Neural cell (in vitro differentiated cells): Measurements from ENCODE around the gene FBRSL1.

Experiments used
- CTCF ChIP-seq: fragments of 450-650 bp; IDR thresholded peaks from 2 replicates; pipeline ENCODE4 v1.5.1; 2014; ENCODE audit warnings: antibody characterized with exemption, mild to moderate bottlenecking, moderate library complexity; ENCODE audit not compliant: poor library complexity, severe bottlenecking
- REST ChIP-seq: IDR thresholded peaks from 2 replicates; pipeline ENCODE4 v1.6.1; 2012; ENCODE audit warnings: borderline replicate concordance

- TF ChIP-seq CTCF (no peak), REST (no peak)
Measured at GRCh38 chr12:132510111-132510724, 20.3 kb downstream of the FBRSL1 start.
